ENCODE results near the gene BFAR. TPM values are rescaled to one million over a fixed set of nuclear protein-coding genes. Genes with fewer than 3 reads are reported as not detected.

BFAR gene
- total RNA-seq, 1 donor from 2014 or later, result 67.6 TPM

- TF ChIP-seq, protein P1, sequence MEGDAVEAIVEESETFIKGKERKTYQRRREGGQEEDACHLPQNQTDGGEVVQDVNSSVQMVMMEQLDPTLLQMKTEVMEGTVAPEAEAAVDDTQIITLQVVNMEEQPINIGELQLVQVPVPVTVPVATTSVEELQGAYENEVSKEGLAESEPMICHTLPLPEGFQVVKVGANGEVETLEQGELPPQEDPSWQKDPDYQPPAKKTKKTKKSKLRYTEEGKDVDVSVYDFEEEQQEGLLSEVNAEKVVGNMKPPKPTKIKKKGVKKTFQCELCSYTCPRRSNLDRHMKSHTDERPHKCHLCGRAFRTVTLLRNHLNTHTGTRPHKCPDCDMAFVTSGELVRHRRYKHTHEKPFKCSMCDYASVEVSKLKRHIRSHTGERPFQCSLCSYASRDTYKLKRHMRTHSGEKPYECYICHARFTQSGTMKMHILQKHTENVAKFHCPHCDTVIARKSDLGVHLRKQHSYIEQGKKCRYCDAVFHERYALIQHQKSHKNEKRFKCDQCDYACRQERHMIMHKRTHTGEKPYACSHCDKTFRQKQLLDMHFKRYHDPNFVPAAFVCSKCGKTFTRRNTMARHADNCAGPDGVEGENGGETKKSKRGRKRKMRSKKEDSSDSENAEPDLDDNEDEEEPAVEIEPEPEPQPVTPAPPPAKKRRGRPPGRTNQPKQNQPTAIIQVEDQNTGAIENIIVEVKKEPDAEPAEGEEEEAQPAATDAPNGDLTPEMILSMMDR (conservative IDR thresholded peaks at IDR 0.05), result no peak
- no peaks in the 10 kb centered on the region for H3K9me3 Mint-ChIP-seq
- no peak overlapping the region for H3K4me3 Mint-ChIP-seq
- DNase-seq (ENCODE audit: extremely low spot score, unreplicated experiment), result no peak
- no peaks in the 10 kb centered on the region for H3K27me3 Mint-ChIP-seq
- H3K36me3 Mint-ChIP-seq, result peaks cover 5% of the 10 kb centered on the region
- peaks cover 18% of the 10 kb centered on the region for H3K4me1 Mint-ChIP-seq (ENCODE audit: unreplicated experiment)
- H3K27ac Mint-ChIP-seq, result peak overlapping the region; percentile 85
Measured at GRCh38 chr16:14640538-14640937, 7.8 kb downstream of the BFAR start.

DNA sequence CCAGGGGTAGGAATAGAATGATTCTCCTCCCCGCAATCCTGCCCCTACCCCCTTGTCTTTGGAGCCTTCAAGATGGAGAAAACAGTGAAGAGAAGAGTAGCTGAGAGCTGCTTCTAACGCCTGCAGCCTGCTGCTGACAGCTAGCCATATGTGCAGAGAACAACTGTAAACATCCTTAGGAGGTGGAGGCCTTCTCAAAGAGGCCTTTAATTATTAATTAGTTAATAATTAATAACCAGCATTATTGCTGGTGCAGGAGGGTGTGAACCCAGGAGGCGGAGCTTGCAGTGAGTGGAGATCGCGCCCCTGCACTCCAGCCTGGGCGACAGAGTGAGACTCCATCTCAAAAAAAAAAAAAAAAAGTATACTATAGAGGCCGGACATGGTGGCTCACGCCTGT, 8.5 kb downstream of the BFAR start:
- Mint-ChIP-seq H3K36me3 (peaks cover 5% of the 10 kb centered on the region), H3K27me3 (no peaks in the 10 kb centered on the region)
- DNase-seq (ENCODE audit: extremely low spot score, unreplicated experiment), result no peak

GRCh38 chr16:14641926-14642325, 9.2 kb downstream of the BFAR start:
- H3K4me3 Mint-ChIP-seq, result no peak overlapping the region
- DNase-seq (ENCODE audit: extremely low spot score, unreplicated experiment), result no peak
- no peaks in the 10 kb centered on the region for H3K27me3 Mint-ChIP-seq
- H3K27ac Mint-ChIP-seq, result no peak overlapping the region
- no peaks in the 10 kb centered on the region for H3K9me3 Mint-ChIP-seq
- H3K4me1 Mint-ChIP-seq (ENCODE audit: unreplicated experiment), result peaks cover 9% of the 10 kb centered on the region
- H3K36me3 Mint-ChIP-seq, result peaks cover 5% of the 10 kb centered on the region
- TF ChIP-seq, protein P1 (conservative IDR thresholded peaks at IDR 0.05), result no peak

More for the DNA sequence above, 8.5 kb downstream of the BFAR start:
- peak overlapping the region; percentile 85 for H3K27ac Mint-ChIP-seq
- TF ChIP-seq, protein P1 (conservative IDR thresholded peaks at IDR 0.05), result no peak
- no peak overlapping the region for H3K4me3 Mint-ChIP-seq
- no peaks in the 10 kb centered on the region for H3K9me3 Mint-ChIP-seq
- peaks cover 14% of the 10 kb centered on the region for H3K4me1 Mint-ChIP-seq (ENCODE audit: unreplicated experiment)

- no peaks in the 10 kb centered on the region for H3K27me3 Mint-ChIP-seq
- H3K4me1 Mint-ChIP-seq (ENCODE audit: unreplicated experiment), result no peaks in the 10 kb centered on the region
- TF ChIP-seq, protein P1 (conservative IDR thresholded peaks at IDR 0.05), result no peak
- H3K9me3 Mint-ChIP-seq, result no peaks in the 10 kb centered on the region
- no peak for DNase-seq (ENCODE audit: extremely low spot score, unreplicated experiment)
- H3K4me3 Mint-ChIP-seq, result no peak overlapping the region
- H3K36me3 Mint-ChIP-seq, result peaks cover 19% of the 10 kb centered on the region
- no peak overlapping the region for H3K27ac Mint-ChIP-seq
Measured at GRCh38 chr16:14649816-14650215, 17.1 kb downstream of the BFAR start.

DNA sequence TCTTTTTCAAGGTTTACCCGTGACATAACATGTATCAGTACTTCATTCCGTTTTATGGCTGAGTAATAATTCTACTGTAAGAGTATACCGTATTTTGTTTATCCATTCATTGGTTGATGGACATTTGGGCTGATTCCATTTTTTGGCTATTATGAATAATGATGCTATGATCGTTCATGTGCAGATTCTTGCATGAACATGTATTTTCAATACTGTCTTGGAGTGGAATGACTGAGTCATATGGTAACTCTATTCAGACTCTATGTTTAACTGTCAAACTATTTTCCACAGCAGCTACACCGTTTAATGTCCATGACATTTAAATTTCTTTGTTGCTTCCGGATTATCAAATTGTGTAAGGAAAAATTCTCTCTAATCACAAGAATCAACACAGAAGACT, 17.9 kb downstream of the BFAR start:
- H3K36me3 Mint-ChIP-seq, result peaks cover 19% of the 10 kb centered on the region
- no peak overlapping the region for H3K4me3 Mint-ChIP-seq
- no peak overlapping the region for H3K27ac Mint-ChIP-seq
- H3K9me3 Mint-ChIP-seq, result no peaks in the 10 kb centered on the region
- TF ChIP-seq, protein P1 (conservative IDR thresholded peaks at IDR 0.05), result no peak
- DNase-seq (ENCODE audit: extremely low spot score, unreplicated experiment), result no peak
- H3K4me1 Mint-ChIP-seq (ENCODE audit: unreplicated experiment), result no peaks in the 10 kb centered on the region
- H3K27me3 Mint-ChIP-seq, result no peaks in the 10 kb centered on the region

- H3K36me3 Mint-ChIP-seq, result peaks cover 19% of the 10 kb centered on the region
- TF ChIP-seq, protein P1 (conservative IDR thresholded peaks at IDR 0.05), result no peak
- H3K27me3 Mint-ChIP-seq, result no peaks in the 10 kb centered on the region
- no peaks in the 10 kb centered on the region for H3K9me3 Mint-ChIP-seq
- DNase-seq (ENCODE audit: extremely low spot score, unreplicated experiment), result no peak
- no peaks in the 10 kb centered on the region for H3K4me1 Mint-ChIP-seq (ENCODE audit: unreplicated experiment)
- H3K4me3 Mint-ChIP-seq, result no peak overlapping the region
- H3K27ac Mint-ChIP-seq, result no peak overlapping the region
Measured at GRCh38 chr16:14652726-14653125, 20.0 kb downstream of the BFAR start.
